Stimulated activated CD4-positive, alpha-beta T cell treated with anti-CD3 and anti-CD28 coated beads, TNF-alpha, amount 100 ng/mL, for 4 hours (primary cell): ENCODE results near the gene SORBS1.

ENCODE experiments used
- DNase-seq, 3 experiments: peaks; one replicate each; pipeline ENCODE4 v3.0.0-alpha.2; 2020; ENCODE audit warnings: low read depth in 3 of 3

SORBS1 gene

GRCh38 chr10:95565336-95565735, 4.2 kb upstream of the SORBS1 start:
- no peak for DNase-seq

- no peak for DNase-seq
Measured at GRCh38 chr10:95564291-95564690, 3.1 kb upstream of the SORBS1 start.

GRCh38 chr10:95562341-95562965, 1.3 kb upstream of the SORBS1 start:
- no peak for DNase-seq

- no peak for DNase-seq
Measured at GRCh38 chr10:95561864-95562177, 650 bp upstream of the SORBS1 start.

- DNase-seq = peak; percentile 6 to 12 (median 9)
Measured at GRCh38 chr10:95560278-95561176, 644 bp downstream of the SORBS1 start.

- DNase-seq = no peak
Measured at GRCh38 chr10:95559896-95560277, 1.3 kb downstream of the SORBS1 start.

GRCh38 chr10:95559471-95559870, 1.7 kb downstream of the SORBS1 start:
- DNase-seq = no peak

- DNase-seq = no peak
Measured at GRCh38 chr10:95558593-95559320, 2.4 kb downstream of the SORBS1 start.

- DNase-seq = no peak
Measured at GRCh38 chr10:95556994-95557767, 4.0 kb downstream of the SORBS1 start.

GRCh38 chr10:95553674-95554073, 7.5 kb downstream of the SORBS1 start:
- no peak for DNase-seq

- no peak for DNase-seq
Measured at GRCh38 chr10:95552679-95553342, 8.4 kb downstream of the SORBS1 start.

- no peak for DNase-seq
Measured at GRCh38 chr10:95550073-95550672, 11.0 kb downstream of the SORBS1 start.

GRCh38 chr10:95547791-95548435, 13.3 kb downstream of the SORBS1 start:
- DNase-seq = no peak

GRCh38 chr10:95547197-95547596, 14.0 kb downstream of the SORBS1 start:
- DNase-seq = no peak

GRCh38 chr10:95545981-95546380, 15.2 kb downstream of the SORBS1 start:
- DNase-seq = no peak

- DNase-seq = peak in 1 of 3 experiments; percentile 3
Measured at GRCh38 chr10:95544783-95545500, 16.2 kb downstream of the SORBS1 start.

- DNase-seq = no peak
Measured at GRCh38 chr10:95543459-95543858, 17.7 kb downstream of the SORBS1 start.

GRCh38 chr10:95542761-95543160, 18.4 kb downstream of the SORBS1 start:
- no peak for DNase-seq

- no peak for DNase-seq
Measured at GRCh38 chr10:95542330-95542729, 18.8 kb downstream of the SORBS1 start.
